ENCODE measurements around the gene ZZZ3.

DNA sequence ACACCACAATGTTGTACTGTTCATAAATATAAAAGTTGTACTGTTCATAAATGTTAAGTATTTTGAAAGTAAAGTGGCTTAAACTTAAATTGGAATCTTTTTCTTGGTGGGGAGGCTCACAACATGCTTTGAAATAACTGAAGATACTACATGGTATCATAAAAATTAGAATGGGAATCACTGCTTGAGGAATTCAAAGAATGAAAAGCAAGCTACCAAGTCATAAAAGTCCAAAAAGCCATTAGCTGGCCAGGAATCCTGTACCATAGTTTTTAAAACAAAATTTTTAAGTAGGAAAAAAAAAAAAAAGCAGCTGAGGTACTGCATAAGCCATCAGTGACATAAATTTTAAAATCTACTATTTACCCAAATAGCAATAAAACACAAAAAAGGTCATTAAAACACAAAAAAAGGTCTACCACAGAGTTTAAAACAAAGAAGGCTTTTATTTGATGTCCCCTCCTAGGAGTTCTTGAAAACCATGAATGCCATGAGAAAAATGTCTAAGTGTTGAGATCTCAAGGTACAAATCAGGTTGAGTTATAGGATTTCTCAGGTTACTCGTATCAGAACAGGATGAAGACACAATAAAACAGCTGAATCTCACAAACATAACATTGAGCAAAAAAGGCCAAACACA lies 8.6 kb downstream of the ZZZ3 start:
- TF ChIP-seq POLR2A (IDR thresholded peaks at IDR 0.05; ENCODE audit: low read length) (no peak), GATA1 (IDR thresholded peaks at IDR 0.05; ENCODE audit: low read depth, low read length) (no peak)

All from erythroblast (primary cell).